22Rv1 (cell line): ENCODE measurements around the gene CSGALNACT2.

Source experiments
- CTCF ChIP-seq: fragments of 450-650 bp; IDR thresholded peaks from 2 replicates; pipeline ENCODE4 v1.5.1; 2017; ENCODE audit warnings: mild to moderate bottlenecking
- ZFX ChIP-seq: fragments of 450-650 bp; IDR thresholded peaks from 2 replicates; pipeline ENCODE4 v1.6.1; 2017; ENCODE audit warnings: antibody characterized with exemption, borderline replicate concordance

GRCh38 chr10:43218206-43218950 is 80.1 kb downstream of the CSGALNACT2 start:
- TF ChIP-seq CTCF: no peak
- TF ChIP-seq ZFX: no peak
